ENCODE results near the gene SMYD3. TPM values are rescaled to one million over a fixed set of nuclear protein-coding genes. Genes with fewer than 3 reads are reported as not detected.

SMYD3 gene
- total RNA-seq, 1 donor from 2014 or later, result 80.8 TPM

DNA sequence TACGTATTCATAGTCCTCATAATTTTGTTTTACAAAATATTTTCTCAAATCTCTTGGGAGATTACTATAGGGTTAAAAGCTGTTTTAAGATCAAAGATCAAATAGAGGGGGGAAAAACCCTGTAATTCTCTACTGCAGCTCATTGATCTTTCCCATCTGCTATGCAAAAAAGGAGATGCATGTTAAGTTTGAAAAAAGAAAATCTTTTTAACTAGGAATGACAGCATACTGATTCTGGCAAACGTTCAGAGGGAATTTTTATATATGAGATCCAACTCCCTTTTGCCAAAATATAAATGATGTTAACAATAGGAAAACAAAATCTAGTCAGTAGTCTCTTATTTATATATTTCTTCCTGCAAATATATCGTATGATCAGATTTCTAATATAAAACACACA, 69.1 kb downstream of the SMYD3 start:
- Mint-ChIP-seq H3K4me1 (ENCODE audit: low read depth, unreplicated experiment) (peaks cover 19% of the 10 kb centered on the region), H3K27ac (ENCODE audit: unreplicated experiment) (no peak overlapping the region), H3K36me3 (ENCODE audit: low read depth, unreplicated experiment) (peaks cover 4% of the 10 kb centered on the region), H3K4me3 (ENCODE audit: unreplicated experiment) (no peak overlapping the region), H3K27me3 (ENCODE audit: low read depth, unreplicated experiment) (no peaks in the 10 kb centered on the region), H3K9me3 (ENCODE audit: unreplicated experiment) (no peaks in the 10 kb centered on the region)
- DNase-seq (ENCODE audit: low read depth) (no peak), FAIRE-seq (no peak)
- Histone ChIP-seq H3K27me3 (ENCODE audit: insufficient read depth, low read length) (no peaks in the 10 kb centered on the region), H3K4me1 (ENCODE audit: insufficient read depth, low read length) (no peaks in the 10 kb centered on the region), H3K36me3 (ENCODE audit: insufficient read depth, low read length) (no peaks in the 10 kb centered on the region), H3K9me3 (ENCODE audit: insufficient read depth, low read depth, low read length) (no peaks in the 10 kb centered on the region), H3K4me2 (ENCODE audit: low read length) (no peak overlapping the region), H4K20me1 (ENCODE audit: insufficient read depth, low read length) (no peaks in the 10 kb centered on the region), H3K4me3 (ENCODE audit: insufficient read depth, low read depth, low read length) (no peak overlapping the region), H2AFZ (ENCODE audit: low read depth, low read length) (no peak overlapping the region), H3K79me2 (ENCODE audit: insufficient read depth, low read length) (no peaks in the 10 kb centered on the region), H3K27ac (ENCODE audit: low read depth, low read length) (no peak overlapping the region), H3K9ac (ENCODE audit: low read length) (no peak overlapping the region)
- TF ChIP-seq EZH2 (IDR thresholded peaks at IDR 0.05; ENCODE audit: insufficient read depth, low read length) (no peak), CTCF (IDR thresholded peaks at IDR 0.05; ENCODE audit: insufficient read depth, low read depth, low read length) (no peak)

DNA sequence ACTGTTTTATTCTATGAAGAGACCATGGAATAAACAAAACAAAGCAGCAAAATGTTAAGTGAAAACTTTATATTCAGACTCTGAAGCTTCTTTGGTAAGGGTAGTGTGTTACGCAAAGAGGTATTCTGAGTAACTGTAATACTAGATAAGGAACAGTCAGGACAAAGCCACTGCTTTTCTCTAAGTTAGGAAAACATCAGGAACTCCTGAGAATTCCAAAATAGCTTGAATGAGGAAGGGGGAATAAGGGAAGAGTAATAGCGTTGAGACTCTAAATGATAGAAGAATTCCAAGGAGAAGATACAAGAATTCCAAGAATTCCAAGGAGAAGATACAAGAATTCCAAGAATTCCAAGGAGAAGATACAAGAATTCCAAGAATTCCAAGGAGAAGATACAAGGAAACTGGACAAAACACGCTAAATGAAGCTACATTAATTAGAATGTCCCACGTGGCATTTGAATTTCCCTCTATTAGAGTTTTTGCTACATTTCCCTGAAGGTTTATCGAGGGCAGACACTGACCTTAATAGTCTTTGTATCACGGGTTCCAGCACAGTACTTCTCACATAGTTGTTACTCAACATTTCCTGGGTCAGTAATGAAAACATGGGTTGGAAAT, 71.5 kb downstream of the SMYD3 start:
- TF ChIP-seq EZH2 (IDR thresholded peaks at IDR 0.05; ENCODE audit: insufficient read depth, low read length) (no peak), CTCF (IDR thresholded peaks at IDR 0.05; ENCODE audit: insufficient read depth, low read depth, low read length) (no peak)
- no peak overlapping the region for H3K4me3 ChIP-seq (ENCODE audit: insufficient read depth, low read depth, low read length)
- no peak for DNase-seq (ENCODE audit: low read depth)
- H3K79me2 ChIP-seq (ENCODE audit: insufficient read depth, low read length), result no peaks in the 10 kb centered on the region
- H3K27me3 Mint-ChIP-seq (ENCODE audit: low read depth, unreplicated experiment), result no peaks in the 10 kb centered on the region
- no peaks in the 10 kb centered on the region for H3K36me3 ChIP-seq (ENCODE audit: insufficient read depth, low read length)
- no peaks in the 10 kb centered on the region for H3K9me3 Mint-ChIP-seq (ENCODE audit: unreplicated experiment)
- no peaks in the 10 kb centered on the region for H3K9me3 ChIP-seq (ENCODE audit: insufficient read depth, low read depth, low read length)
- H3K27me3 ChIP-seq (ENCODE audit: insufficient read depth, low read length), result no peaks in the 10 kb centered on the region
- H3K4me1 Mint-ChIP-seq (ENCODE audit: low read depth, unreplicated experiment), result peaks cover 24% of the 10 kb centered on the region
- peaks cover 4% of the 10 kb centered on the region for H3K36me3 Mint-ChIP-seq (ENCODE audit: low read depth, unreplicated experiment)
- no peak for FAIRE-seq
- H3K4me2 ChIP-seq (ENCODE audit: low read length), result peak overlapping the region; percentile 26
- H2AFZ ChIP-seq (ENCODE audit: low read depth, low read length), result no peak overlapping the region
- H3K4me3 Mint-ChIP-seq (ENCODE audit: unreplicated experiment), result no peak overlapping the region
- H3K9ac ChIP-seq (ENCODE audit: low read length), result no peak overlapping the region
- H3K27ac Mint-ChIP-seq (ENCODE audit: unreplicated experiment), result peak overlapping the region; percentile 68
- no peaks in the 10 kb centered on the region for H4K20me1 ChIP-seq (ENCODE audit: insufficient read depth, low read length)
- H3K27ac ChIP-seq (ENCODE audit: low read depth, low read length), result no peak overlapping the region
- no peaks in the 10 kb centered on the region for H3K4me1 ChIP-seq (ENCODE audit: insufficient read depth, low read length)

- no peak for TF ChIP-seq CTCF (IDR thresholded peaks at IDR 0.05; ENCODE audit: insufficient read depth, low read depth, low read length)
- TF ChIP-seq EZH2 (IDR thresholded peaks at IDR 0.05; ENCODE audit: insufficient read depth, low read length), result no peak
- H3K27ac Mint-ChIP-seq (ENCODE audit: unreplicated experiment), result no peak overlapping the region
These were observed 72.7 kb downstream of the SMYD3 start for GRCh38 chr1:246434335-246434734.

More at GRCh38 chr1:246434335-246434734, 72.7 kb downstream of the SMYD3 start:
- H3K4me2 ChIP-seq (ENCODE audit: low read length), result no peak overlapping the region
- Mint-ChIP-seq H3K4me1 (ENCODE audit: low read depth, unreplicated experiment) (peaks cover 22% of the 10 kb centered on the region), H3K4me3 (ENCODE audit: unreplicated experiment) (no peak overlapping the region), H3K36me3 (ENCODE audit: low read depth, unreplicated experiment) (peaks cover 4% of the 10 kb centered on the region), H3K9me3 (ENCODE audit: unreplicated experiment) (no peaks in the 10 kb centered on the region), H3K27me3 (ENCODE audit: low read depth, unreplicated experiment) (no peaks in the 10 kb centered on the region)
- no peaks in the 10 kb centered on the region for H3K27me3 ChIP-seq (ENCODE audit: insufficient read depth, low read length)
- H3K9ac ChIP-seq (ENCODE audit: low read length), result no peak overlapping the region
- no peaks in the 10 kb centered on the region for H3K9me3 ChIP-seq (ENCODE audit: insufficient read depth, low read depth, low read length)
- no peaks in the 10 kb centered on the region for H3K4me1 ChIP-seq (ENCODE audit: insufficient read depth, low read length)
- FAIRE-seq, result no peak
- H2AFZ ChIP-seq (ENCODE audit: low read depth, low read length), result no peak overlapping the region
- H4K20me1 ChIP-seq (ENCODE audit: insufficient read depth, low read length), result no peaks in the 10 kb centered on the region
- no peaks in the 10 kb centered on the region for H3K79me2 ChIP-seq (ENCODE audit: insufficient read depth, low read length)
- no peak overlapping the region for H3K4me3 ChIP-seq (ENCODE audit: insufficient read depth, low read depth, low read length)
- H3K27ac ChIP-seq (ENCODE audit: low read depth, low read length), result no peak overlapping the region
- H3K36me3 ChIP-seq (ENCODE audit: insufficient read depth, low read length), result no peaks in the 10 kb centered on the region
- DNase-seq (ENCODE audit: low read depth), result no peak

Measured in astrocyte (in vitro differentiated cells and primary cell).